LNCaP clone FGC (cell line): Measurements from ENCODE around the gene MPST.

Experiments
- DNase-seq: peaks from one replicate; pipeline ENCODE4 v3.0.0-alpha.2; 2011; ENCODE audit warnings: low read depth
- H3K4me3 ChIP-seq: 2 replicates; pipeline ENCODE4 v1.5.1; 2011; ENCODE audit warnings: mild to moderate bottlenecking, low read depth, low read length, control low read depth
- CTCF ChIP-seq: IDR thresholded peaks from 2 replicates; pipeline ENCODE4 v1.5.1; 2012; ENCODE audit warnings: mild to moderate bottlenecking; ENCODE audit not compliant: control insufficient read depth, insufficient read depth; ENCODE audit errors: extremely low read depth

The MPST gene

GRCh38 chr22:37060801-37061610, 41.5 kb downstream of the MPST start:
- no peak overlapping the region for H3K4me3 ChIP-seq
- DNase-seq: no peak
- TF ChIP-seq CTCF: no peak

- TF ChIP-seq CTCF: no peak
- no peak for DNase-seq
- H3K4me3 ChIP-seq: no peak overlapping the region
These were observed 42.3 kb downstream of the MPST start for GRCh38 chr22:37061611-37062375.

GRCh38 chr22:37062376-37062675, 42.8 kb downstream of the MPST start:
- no peak overlapping the region for H3K4me3 ChIP-seq
- TF ChIP-seq CTCF: no peak
- DNase-seq: no peak

- no peak for DNase-seq
- TF ChIP-seq CTCF: no peak
- H3K4me3 ChIP-seq: no peak overlapping the region
These were observed 43.3 kb downstream of the MPST start for GRCh38 chr22:37062702-37063381.

- no peak for TF ChIP-seq CTCF
- no peak for DNase-seq
- H3K4me3 ChIP-seq: no peak overlapping the region
These were observed 44.2 kb downstream of the MPST start for GRCh38 chr22:37063431-37064420.

GRCh38 chr22:37064553-37064952, 45.0 kb downstream of the MPST start:
- H3K4me3 ChIP-seq: no peak overlapping the region
- no peak for TF ChIP-seq CTCF
- no peak for DNase-seq
